Gastroesophageal sphincter (tissue), 4 donors: ENCODE measurements around the gene GPR35. TPM values are rescaled to one million over a fixed set of nuclear protein-coding genes. Genes with fewer than 3 reads are reported as not detected.

Experiments used
- ATAC-seq: fragments of 150-250 bp; one replicate; pipeline ENCODE4 v1.9.1; 2016; ENCODE audit warnings: mild to moderate bottlenecking, moderate library complexity
- H3K27ac ChIP-seq, 4 donors: fragments of 200-600 bp; sonication (generic) in 3 of 4; 1 replicate in 3 of 4; 2 replicates in 1 of 4; pipeline ENCODE4 v1.5.1; 2016 to 2019
- H3K27me3 ChIP-seq: fragments of 200-600 bp; sonication (generic); one replicate; pipeline ENCODE4 v1.5.1; 2019
- H3K36me3 ChIP-seq, 2 donors: fragments of 200-600 bp; sonication (generic); one replicate each; pipeline ENCODE4 v1.5.1; 2019; ENCODE audit warnings: control low read depth in 1 of 2
- H3K4me1 ChIP-seq, 3 donors: fragments of 200-600 bp; sonication (generic); 1 replicate in 2 of 3; 2 replicates in 1 of 3; pipeline ENCODE4 v1.5.1; 2016 to 2019; ENCODE audit warnings: control low read depth in 2 of 3
- H3K4me3 ChIP-seq, 2 donors: fragments of 200-600 bp; sonication (generic); one replicate each; pipeline ENCODE4 v1.5.1; 2019; ENCODE audit warnings: mild to moderate bottlenecking in 1 of 2, moderate library complexity in 1 of 2
- H3K9me3 ChIP-seq, 3 donors: fragments of 200-600 bp; sonication (generic); one replicate each; pipeline ENCODE4 v1.5.1; 2017 to 2019; ENCODE audit warnings: control low read depth in 2 of 3
- CTCF ChIP-seq, 4 experiments: fragments of 200-600 bp in 2 of 4; fragments of 450-650 bp in 2 of 4; sonication (generic) in 1 of 4; IDR thresholded peaks; one replicate each; pipeline ENCODE4 v1.5.1; 2017 to 2019; ENCODE audit warnings: antibody characterized with exemption in 4 of 4, mild to moderate bottlenecking in 2 of 4, moderate library complexity in 2 of 4
- EP300 ChIP-seq: sonication (generic); formaldehyde crosslinking; IDR thresholded peaks from one replicate; pipeline ENCODE4 v1.6.1; 2017; ENCODE audit warnings: antibody characterized with exemption, mild to moderate bottlenecking
- POLR2A ChIP-seq, 2 donors: fragments of 450-650 bp; IDR thresholded peaks; one replicate each; pipeline ENCODE4 v1.6.1; 2017; ENCODE audit warnings: antibody characterized with exemption in 2 of 2, mild to moderate bottlenecking in 2 of 2, moderate library complexity in 1 of 2
- POLR2AphosphoS5 ChIP-seq: sonication (generic); formaldehyde crosslinking; IDR thresholded peaks from one replicate; pipeline ENCODE4 v1.6.1; 2017; ENCODE audit warnings: antibody characterized with exemption
- WGBS, 2 donors: methylation state at CpG; one replicate each; pipeline ENCODE4 v1.1.5; 2018; ENCODE audit warnings: low coverage in 1 of 2; 5-methylcytosine and 5-hydroxymethylcytosine counted together
- total RNA-seq, 4 donors: library from RNA; depleted of rRNA; stranded (reverse); fragments of >200 nt; gene quantifications; one replicate each; pipeline ENCODE4 v1.1.0, GENCODE V29; 2016

Gene GPR35
- total RNA-seq, 4 donors from 2014 or later, result 0.93 to 2.3 (median 1.9) TPM

DNA sequence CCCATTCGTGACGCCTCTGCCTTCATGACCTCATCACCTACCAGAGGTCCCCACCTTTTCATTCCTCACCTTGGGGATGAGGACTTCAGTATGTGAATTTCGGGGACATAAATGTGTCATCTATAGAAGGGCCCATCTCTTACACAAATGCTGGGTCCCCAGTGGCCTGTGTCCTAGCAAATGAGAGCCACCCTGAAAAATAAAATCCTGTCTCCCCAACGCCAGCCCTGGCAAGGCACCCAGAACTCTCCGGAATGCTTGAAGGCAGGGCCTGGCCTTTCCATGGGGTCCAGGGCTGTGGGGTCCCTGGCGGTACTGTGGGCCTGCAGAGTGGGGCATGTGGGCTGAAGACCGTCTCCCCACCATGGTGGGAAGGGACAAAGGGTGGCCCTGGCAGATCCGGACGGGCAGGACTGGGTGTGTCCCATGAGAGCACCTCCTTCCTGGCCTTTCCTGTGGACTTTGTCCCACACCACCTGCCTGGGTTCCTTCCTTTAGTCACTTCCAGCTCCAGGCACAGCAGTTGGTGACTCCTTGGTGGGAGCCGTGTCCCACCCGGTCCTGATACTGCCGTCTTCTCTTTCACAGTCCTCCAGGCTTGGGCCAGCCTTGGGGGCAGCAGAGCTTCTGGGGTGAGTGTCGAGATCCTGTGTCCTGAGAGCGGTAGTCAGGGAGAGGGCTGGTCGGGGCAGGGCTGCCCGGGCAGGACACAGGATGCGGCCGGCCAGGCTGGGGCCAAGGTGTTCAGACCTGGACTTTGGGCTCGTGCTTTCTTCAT, 20.2 kb upstream of the GPR35 start:
- Histone ChIP-seq H3K9me3 (no peaks in the 10 kb centered on the region), H3K27me3 (no peaks in the 10 kb centered on the region), H3K36me3 (peaks cover 0 to 28% of the 10 kb centered on the region in 2 donors), H3K27ac (no peak overlapping the region), H3K4me3 (no peak overlapping the region), H3K4me1 (peaks cover 0 to 9% (median 0%) of the 10 kb centered on the region in 3 donors)
- ATAC-seq, result no peak
- TF ChIP-seq POLR2AphosphoS5 (no peak), CTCF (IDR thresholded peaks at IDR 0.05) (no peak)
- WGBS, 2 donors, result 80 to 85% methylated on average over 5 of the region's 19 CpGs

- H3K36me3 ChIP-seq, result peaks cover 0 to 18% of the 10 kb centered on the region in 2 donors
- no peak for ATAC-seq
- no peak for TF ChIP-seq EP300
- TF ChIP-seq POLR2AphosphoS5, result no peak
- TF ChIP-seq CTCF (IDR thresholded peaks at IDR 0.05), result no peak
- no peak for TF ChIP-seq POLR2A (IDR thresholded peaks at IDR 0.05)
- H3K9me3 ChIP-seq, result no peaks in the 10 kb centered on the region
- H3K27ac ChIP-seq, result no peak overlapping the region
- H3K4me1 ChIP-seq, result peaks cover 0 to 9% (median 0%) of the 10 kb centered on the region in 3 donors
- no peak overlapping the region for H3K4me3 ChIP-seq
- no peaks in the 10 kb centered on the region for H3K27me3 ChIP-seq
- 68 to 100% methylated on average over 2 to 4 of the region's 12 CpGs for WGBS, 2 donors
Measured at GRCh38 chr2:240605867-240606743, 19.2 kb upstream of the GPR35 start.

DNA sequence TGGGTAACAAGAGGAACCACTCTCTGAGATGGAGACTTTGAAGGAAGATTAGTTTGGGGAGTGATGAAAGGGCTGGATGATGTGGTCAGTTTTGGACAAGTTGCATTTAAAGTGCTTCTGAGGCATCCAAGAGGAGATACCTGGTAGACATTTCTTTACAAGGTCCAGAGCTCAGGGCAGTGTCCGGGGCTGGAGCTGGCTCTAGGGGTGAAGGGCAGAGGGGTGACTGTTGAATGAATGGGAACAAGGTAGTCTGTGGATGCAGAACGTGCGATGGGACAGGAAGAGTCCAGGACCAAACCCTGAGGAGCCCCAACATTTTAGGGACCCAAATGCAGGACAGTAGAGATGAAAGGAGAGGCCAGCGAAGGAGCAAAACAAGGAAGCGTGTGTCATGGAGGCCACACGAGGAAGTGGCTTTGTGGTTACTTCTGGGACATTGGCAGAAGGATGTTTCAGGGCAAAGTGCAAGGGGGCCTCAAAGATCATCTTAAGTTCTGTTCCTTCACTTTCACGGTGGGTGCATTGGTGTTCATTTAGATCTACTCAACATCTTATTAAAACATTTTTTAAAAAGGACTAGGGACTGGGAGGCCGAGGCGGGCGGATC, 13.6 kb upstream of the GPR35 start:
- Histone ChIP-seq H3K4me1 (no peaks in the 10 kb centered on the region), H3K36me3 (peaks cover 0 to 7% of the 10 kb centered on the region in 2 donors), H3K27me3 (no peaks in the 10 kb centered on the region), H3K4me3 (no peak overlapping the region), H3K9me3 (no peaks in the 10 kb centered on the region), H3K27ac (no peak overlapping the region)
- no peak for TF ChIP-seq POLR2A (IDR thresholded peaks at IDR 0.05)
- TF ChIP-seq CTCF (IDR thresholded peaks at IDR 0.05), result no peak
- TF ChIP-seq POLR2AphosphoS5, result no peak
- TF ChIP-seq EP300, result no peak
- 88 to 90% methylated on average over 3 to 7 of the region's 10 CpGs for WGBS, 2 donors
- ATAC-seq, result no peak

DNA sequence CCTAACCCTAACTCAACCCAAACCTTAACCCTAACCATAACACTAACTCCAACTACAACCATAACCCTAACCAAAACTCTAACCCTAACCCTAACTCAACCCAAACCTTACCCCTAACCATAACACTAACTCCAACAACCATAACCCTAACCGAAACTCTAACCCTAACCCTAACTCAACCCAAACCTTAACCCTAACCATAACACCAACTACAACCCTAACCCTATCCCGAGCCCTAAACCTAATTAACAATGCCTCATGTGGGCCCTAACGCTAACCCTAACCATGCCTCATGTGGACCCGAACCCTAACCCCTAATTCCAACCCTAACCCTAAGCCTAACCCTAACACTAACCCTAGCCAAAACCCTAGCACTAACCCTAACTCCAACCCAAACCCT, 11.5 kb upstream of the GPR35 start:
- no peak overlapping the region for H3K27ac ChIP-seq
- H3K27me3 ChIP-seq, result no peaks in the 10 kb centered on the region
- 87 to 93% methylated on average over 4 of the region's 4 CpGs for WGBS, 2 donors
- ATAC-seq, result no peak
- H3K9me3 ChIP-seq, result no peaks in the 10 kb centered on the region
- H3K36me3 ChIP-seq, result peaks cover 0 to 12% of the 10 kb centered on the region in 2 donors
- no peak overlapping the region for H3K4me3 ChIP-seq
- no peaks in the 10 kb centered on the region for H3K4me1 ChIP-seq
- TF ChIP-seq POLR2AphosphoS5 (no peak), POLR2A (IDR thresholded peaks at IDR 0.05) (no peak), EP300 (no peak), CTCF (IDR thresholded peaks at IDR 0.05) (no peak)
